Neuronal stem cell (in vitro differentiated cells): Measurements from ENCODE around the gene PER2.
A peak's percentile ranks its signal among the peaks of the same experiment; 100 is the strongest.
"Not testable (repeated sequence)": the region's sequence is repeated elsewhere in the genome, so short reads cannot be mapped to it uniquely, and the experiment has no call there.

Experiments used
- DNase-seq: peaks from one replicate; pipeline ENCODE4 v3.0.0-alpha.2; 2013; ENCODE audit warnings: low spot score
- H2AFZ ChIP-seq: one replicate; pipeline ENCODE4 v1.6.1; 2013; ENCODE audit warnings: mild to moderate bottlenecking, low read length, inconsistent platforms
- H2AK5ac ChIP-seq: 2 replicates; pipeline ENCODE4 v1.6.1; 2013; ENCODE audit warnings: low read depth, mild to moderate bottlenecking, inconsistent platforms, low read length, moderate library complexity, mixed read lengths
- H2BK120ac ChIP-seq: 2 replicates; pipeline ENCODE4 v1.6.1; 2013; ENCODE audit warnings: low read depth, mild to moderate bottlenecking, inconsistent platforms, low read length, moderate library complexity, mixed read lengths
- H2BK12ac ChIP-seq: one replicate; pipeline ENCODE4 v1.6.1; 2013; ENCODE audit warnings: low read length, inconsistent platforms
- H2BK15ac ChIP-seq: 2 replicates; pipeline ENCODE4 v1.6.1; 2013; ENCODE audit warnings: mild to moderate bottlenecking, low read length, inconsistent platforms, mixed read lengths
- H2BK5ac ChIP-seq: one replicate; pipeline ENCODE4 v1.6.1; 2013; ENCODE audit warnings: inconsistent platforms, mild to moderate bottlenecking, low read length, moderate library complexity
- H3K14ac ChIP-seq: one replicate; pipeline ENCODE4 v1.6.1; 2013; ENCODE audit warnings: low read length, inconsistent platforms
- H3K18ac ChIP-seq: 2 replicates; pipeline ENCODE4 v1.6.1; 2013; ENCODE audit warnings: low read length, inconsistent platforms
- H3K23ac ChIP-seq: 2 replicates; pipeline ENCODE4 v1.6.1; 2013; ENCODE audit warnings: low read depth, mild to moderate bottlenecking, mixed read lengths, low read length, inconsistent platforms; ENCODE audit not compliant: poor library complexity
- H3K27ac ChIP-seq: replicated peaks from 3 replicates; pipeline ENCODE4 v1.5.1; 2013; ENCODE audit warnings: low read length, inconsistent platforms
- H3K27me3 ChIP-seq, 3 experiments: 2 replicates each; pipeline ENCODE4 v1.6.1; 2013; ENCODE audit warnings: low read length in 3 of 3, mild to moderate bottlenecking in 2 of 3, inconsistent platforms in 1 of 3, low read depth in 1 of 3, mixed read lengths in 1 of 3, moderate library complexity in 1 of 3; ENCODE audit not compliant: control insufficient read depth in 3 of 3, insufficient read depth in 3 of 3
- H3K36me3 ChIP-seq, 2 donors: replicated peaks in 1 of 2; 2 replicates each; pipeline ENCODE4 v1.6.1; 2013; ENCODE audit warnings: low read length in 2 of 2; ENCODE audit not compliant: control insufficient read depth in 2 of 2, insufficient read depth in 2 of 2
- H3K4ac ChIP-seq: 2 replicates; pipeline ENCODE4 v1.6.1; 2013; ENCODE audit warnings: inconsistent platforms, mild to moderate bottlenecking, low read length, moderate library complexity
- H3K4me1 ChIP-seq, 2 donors: 1 replicate in 1 of 2; 2 replicates in 1 of 2; pipeline ENCODE4 v1.6.1; 2013; ENCODE audit warnings: low read length in 2 of 2, low read depth in 1 of 2; ENCODE audit not compliant: control insufficient read depth in 2 of 2, insufficient read depth in 1 of 2
- H3K4me2 ChIP-seq: one replicate; pipeline ENCODE4 v1.6.1; 2013; ENCODE audit warnings: mild to moderate bottlenecking, low read length, inconsistent platforms; ENCODE audit not compliant: insufficient read depth, poor library complexity, severe bottlenecking
- H3K4me3 ChIP-seq, 2 donors: 2 replicates each; pipeline ENCODE4 v1.5.1; 2013; ENCODE audit warnings: low read length in 2 of 2, mild to moderate bottlenecking in 2 of 2, inconsistent platforms in 1 of 2, moderate library complexity in 1 of 2
- H3K79me1 ChIP-seq: one replicate; pipeline ENCODE4 v1.6.1; 2013; ENCODE audit warnings: low read depth, mild to moderate bottlenecking, inconsistent platforms, low read length, moderate library complexity
- H3K9ac ChIP-seq: one replicate; pipeline ENCODE4 v1.6.1; 2013; ENCODE audit warnings: mild to moderate bottlenecking, low read depth, low read length, inconsistent platforms; ENCODE audit not compliant: poor library complexity
- H3K9me3 ChIP-seq, 2 donors: replicated peaks in 1 of 2; 2 replicates each; pipeline versions ENCODE3 to v1.6.1; 2013; ENCODE audit warnings: low read length in 2 of 2, mild to moderate bottlenecking in 2 of 2, inconsistent platforms in 1 of 2, low read depth in 1 of 2, mixed read lengths in 1 of 2, moderate library complexity in 1 of 2; ENCODE audit not compliant: control insufficient read depth in 2 of 2, insufficient read depth in 1 of 2
- H4K8ac ChIP-seq: one replicate; pipeline ENCODE4 v1.6.1; 2013; ENCODE audit warnings: low read depth, mild to moderate bottlenecking, inconsistent platforms, low read length, moderate library complexity
- H4K91ac ChIP-seq: one replicate; pipeline ENCODE4 v1.6.1; 2013; ENCODE audit warnings: low read length, low read depth, mild to moderate bottlenecking, inconsistent platforms; ENCODE audit not compliant: poor library complexity
- WGBS, 2 donors: extraction: QIAGEN DNeasy Blood & Tissue Kit; methylation state at CpG; one replicate each; pipeline ENCODE4 v1.1.7; 2013; ENCODE audit warnings: missing lambda C conversion rate in 2 of 2, mixed read lengths in 1 of 2; ENCODE audit not compliant: insufficient read length in 2 of 2, insufficient replicate concordance in 1 of 2; ENCODE audit errors: extremely low coverage in 2 of 2; 5-methylcytosine and 5-hydroxymethylcytosine counted together

The PER2 gene

DNA sequence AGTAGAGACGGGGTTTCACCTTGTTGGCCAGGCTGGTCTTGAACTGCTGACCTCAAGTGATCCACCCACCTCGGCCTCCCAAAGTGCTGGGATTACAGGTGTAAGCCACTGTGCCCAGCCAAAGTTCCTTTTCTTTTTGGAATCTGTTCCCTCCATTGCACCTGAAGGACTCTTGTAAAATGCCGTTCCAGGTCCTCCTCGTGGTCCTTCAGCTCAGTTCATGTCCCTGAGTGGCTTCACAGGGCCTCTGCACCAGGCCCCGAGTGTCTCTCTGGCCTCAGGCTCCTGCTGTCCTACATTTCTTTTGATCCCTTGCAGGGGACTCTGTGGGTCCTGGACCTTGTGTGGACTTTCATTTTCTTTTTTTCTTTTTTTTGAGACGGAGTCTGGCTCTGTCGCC lies 35.8 kb upstream of the PER2 start:
- peaks cover 7 to 10% of the 10 kb centered on the region in 2 donors for H3K4me1 ChIP-seq
- H2BK15ac ChIP-seq, H3K23ac ChIP-seq, H3K79me1 ChIP-seq, H3K4me2 ChIP-seq, H4K8ac ChIP-seq, H2BK5ac ChIP-seq, H2AK5ac ChIP-seq, H4K91ac ChIP-seq, H2AFZ ChIP-seq, H3K27ac ChIP-seq, H2BK12ac ChIP-seq, H3K18ac ChIP-seq, DNase-seq, H3K27me3 ChIP-seq, H3K14ac ChIP-seq, H3K4me3 ChIP-seq, H2BK120ac ChIP-seq, H3K9ac ChIP-seq, H3K9me3 ChIP-seq, H3K4ac ChIP-seq: not testable (repeated sequence)
- no CpG with 5 or more reads among the region's 7 CpGs for WGBS, 2 donors
- peaks cover 13 to 42% of the 10 kb centered on the region in 2 donors for H3K36me3 ChIP-seq

- no peaks in the 10 kb centered on the region for H3K27me3 ChIP-seq
- peak overlapping the region; percentile 72 for H3K9ac ChIP-seq
- H2BK15ac ChIP-seq: no peak overlapping the region
- H3K4ac ChIP-seq: no peak overlapping the region
- no peak overlapping the region for H2BK120ac ChIP-seq
- no peak overlapping the region for H3K14ac ChIP-seq
- WGBS, 2 donors: no CpG with 5 or more reads among the region's 10 CpGs
- peak overlapping the region in 1 of 2 donors; percentile 77 for H3K4me3 ChIP-seq
- H2BK12ac ChIP-seq: no peak overlapping the region
- H4K91ac ChIP-seq: no peak overlapping the region
- no peak overlapping the region for H3K18ac ChIP-seq
- H4K8ac ChIP-seq: no peak overlapping the region
- H2AFZ ChIP-seq: no peak overlapping the region
- no peak overlapping the region for H2AK5ac ChIP-seq
- H3K4me1 ChIP-seq: peaks cover 7 to 10% of the 10 kb centered on the region in 2 donors
- DNase-seq: no peak
- peaks cover 0 to 4% of the 10 kb centered on the region in 2 donors for H3K9me3 ChIP-seq
- H3K4me2 ChIP-seq: no peak overlapping the region
- H3K23ac ChIP-seq: no peak overlapping the region
- H3K27ac ChIP-seq: no peak overlapping the region
- H3K79me1 ChIP-seq: peaks cover 5% of the 10 kb centered on the region
- H2BK5ac ChIP-seq: no peak overlapping the region
- H3K36me3 ChIP-seq: peaks cover 8 to 22% of the 10 kb centered on the region in 2 donors
Measured at GRCh38 chr2:238322001-238322411, 33.6 kb upstream of the PER2 start.

GRCh38 chr2:238321467-238321866 lies 33.1 kb upstream of the PER2 start:
- WGBS, 2 donors: no CpG with 5 or more reads among the region's 9 CpGs
- H3K23ac ChIP-seq: no peak overlapping the region
- no peak overlapping the region for H3K18ac ChIP-seq
- no peak overlapping the region for H4K8ac ChIP-seq
- no peaks in the 10 kb centered on the region for H3K27me3 ChIP-seq
- H2BK120ac ChIP-seq: no peak overlapping the region
- no peak overlapping the region for H3K14ac ChIP-seq
- no peak overlapping the region for H4K91ac ChIP-seq
- H3K4ac ChIP-seq: no peak overlapping the region
- H2AFZ ChIP-seq: peak overlapping the region; percentile 91
- peak overlapping the region; percentile 41 to 77 for H3K4me3 ChIP-seq
- no peak overlapping the region for H3K27ac ChIP-seq
- peaks cover 4% of the 10 kb centered on the region for H3K79me1 ChIP-seq
- peaks cover 0 to 4% of the 10 kb centered on the region in 2 donors for H3K9me3 ChIP-seq
- H3K36me3 ChIP-seq: peaks cover 5 to 17% of the 10 kb centered on the region in 2 donors
- DNase-seq: no peak
- H2BK15ac ChIP-seq: no peak overlapping the region
- peaks cover 7 to 10% of the 10 kb centered on the region in 2 donors for H3K4me1 ChIP-seq
- no peak overlapping the region for H2BK5ac ChIP-seq
- H3K4me2 ChIP-seq: peak overlapping the region; percentile 86
- no peak overlapping the region for H2BK12ac ChIP-seq
- peak overlapping the region; percentile 47 for H2AK5ac ChIP-seq
- H3K9ac ChIP-seq: peak overlapping the region; percentile 22

- H2BK12ac ChIP-seq: no peak overlapping the region
- peaks cover 7 to 10% of the 10 kb centered on the region in 2 donors for H3K4me1 ChIP-seq
- H3K27ac ChIP-seq: no peak overlapping the region
- no peaks in the 10 kb centered on the region for H3K27me3 ChIP-seq
- no peak overlapping the region for H2AK5ac ChIP-seq
- H3K23ac ChIP-seq: peak overlapping the region; percentile 71
- no peak overlapping the region for H3K14ac ChIP-seq
- whole genome bisulfite sequencing, 2 donors: no CpG with 5 or more reads among the region's 65 CpGs
- H4K8ac ChIP-seq: no peak overlapping the region
- H2BK15ac ChIP-seq: no peak overlapping the region
- no peak for DNase-seq
- H3K4me2 ChIP-seq: peak overlapping the region; percentile 86
- peak overlapping the region; percentile 90 for H3K9ac ChIP-seq
- peaks cover 0 to 4% of the 10 kb centered on the region in 2 donors for H3K9me3 ChIP-seq
- H3K4ac ChIP-seq: no peak overlapping the region
- H2BK5ac ChIP-seq: peak overlapping the region; percentile 73
- H4K91ac ChIP-seq: no peak overlapping the region
- peak overlapping the region; percentile 91 for H2AFZ ChIP-seq
- peaks cover 5 to 10% of the 10 kb centered on the region in 2 donors for H3K36me3 ChIP-seq
- H3K4me3 ChIP-seq: peak overlapping the region; percentile 77 to 94
- H2BK120ac ChIP-seq: no peak overlapping the region
- H3K18ac ChIP-seq: peak overlapping the region; percentile 91
- H3K79me1 ChIP-seq: peaks cover 4% of the 10 kb centered on the region
Measured at GRCh38 chr2:238320648-238321281, 32.4 kb upstream of the PER2 start.
